Activated CD4-positive, alpha-beta memory T cell treated with anti-CD3 and anti-CD28 coated beads for 36 hours (primary cell): ENCODE measurements around the gene SLC25A6. TPM values are rescaled to one million over a fixed set of nuclear protein-coding genes. Genes with fewer than 3 reads are reported as not detected.

Source experiments
- CTCF ChIA-PET: fragments of 350-600 bp; sonication (Branson Sonifier 250); formaldehyde crosslinking; loops from one replicate; lab custom pipeline; 2021; ENCODE audit warnings: antibody characterized with exemption, inconsistent platforms; lab: Charles Lee
- POLR2A ChIA-PET: fragments of 350-600 bp; sonication (Branson Sonifier 250); formaldehyde crosslinking; loops from one replicate; lab custom pipeline; 2021; ENCODE audit warnings: antibody characterized with exemption; lab: Charles Lee
- DNase-seq: peaks from one replicate; pipeline ENCODE4 v3.0.0-alpha.2; 2020
- H3K27ac Mint-ChIP-seq: one replicate; pipeline ENCODE4 v1.8.0; 2021; ENCODE audit warnings: mixed read lengths
- H3K27me3 Mint-ChIP-seq: one replicate; pipeline ENCODE4 v1.8.0; 2021; ENCODE audit warnings: mixed read lengths
- H3K36me3 Mint-ChIP-seq: one replicate; pipeline ENCODE4 v1.8.0; 2021; ENCODE audit warnings: mixed read lengths
- H3K4me1 Mint-ChIP-seq: one replicate; pipeline ENCODE4 v1.8.0; 2021; ENCODE audit warnings: low read depth, mixed read lengths
- H3K4me3 Mint-ChIP-seq: one replicate; pipeline ENCODE4 v1.8.0; 2021; ENCODE audit warnings: mild to moderate bottlenecking, mixed read lengths
- H3K9me3 Mint-ChIP-seq: one replicate; pipeline ENCODE4 v1.8.0; 2021; ENCODE audit warnings: mixed read lengths
- intact Hi-C: fragments of 100-400 bp; cut with micrococcal nuclease; formaldehyde crosslinking; loops from one replicate; pipeline ENCODE4 v1.15.1; 2023
- total RNA-seq, 2 experiments: library from RNA; stranded (reverse); gene quantifications; one replicate each; pipeline ENCODE4 v1.2.3, GENCODE V29; 2021

The SLC25A6 gene
- total RNA-seq, 2 experiments from 2014 or later = 399 to 407 TPM

- DNase-seq = no peak
- intact Hi-C loops = loop anchor here (2.0 to 10.0 kb wide), 7 partner anchors 143 to 1298 kb away; partner anchors contain the start of genes CD99, CRLF2, GTPBP6 and P2RY8
- H3K27ac Mint-ChIP-seq = peak overlapping the region; percentile 82
- no peaks in the 10 kb centered on the region for H3K9me3 Mint-ChIP-seq
- no peaks in the 10 kb centered on the region for H3K27me3 Mint-ChIP-seq
- POLR2A ChIA-PET = no interaction called here
- peaks cover 42% of the 10 kb centered on the region for H3K4me1 Mint-ChIP-seq
- H3K36me3 Mint-ChIP-seq = peaks cover 37% of the 10 kb centered on the region
- CTCF ChIA-PET = no interaction called here
- peak overlapping the region; percentile 84 for H3K4me3 Mint-ChIP-seq
These were observed 2.1 kb upstream of the SLC25A6 start for GRCh38 chrX:1393871-1394615.

- Mint-ChIP-seq H3K27me3 (no peaks in the 10 kb centered on the region), H3K27ac (peak overlapping the region; percentile 96), H3K36me3 (peaks cover 50% of the 10 kb centered on the region), H3K9me3 (no peaks in the 10 kb centered on the region), H3K4me1 (peaks cover 57% of the 10 kb centered on the region), H3K4me3 (peak overlapping the region; percentile 84)
- intact Hi-C loops = loop anchor here (1.0 to 10.0 kb wide), 10 partner anchors 61 to 1300 kb away; partner anchors contain the start of genes AKAP17A, CD99, CRLF2 and GTPBP6
- POLR2A ChIA-PET = no interaction called here
- no peak for DNase-seq
- CTCF ChIA-PET = no interaction called here
These were observed 609 bp upstream of the SLC25A6 start for GRCh38 chrX:1392376-1393068.

GRCh38 chrX:1391370-1391706, 575 bp downstream of the SLC25A6 start:
- peak overlapping the region; percentile 96 for H3K27ac Mint-ChIP-seq
- POLR2A ChIA-PET = no interaction called here
- CTCF ChIA-PET = no interaction called here
- H3K9me3 Mint-ChIP-seq = no peaks in the 10 kb centered on the region
- peak overlapping the region; percentile 84 for H3K4me3 Mint-ChIP-seq
- peaks cover 56% of the 10 kb centered on the region for H3K4me1 Mint-ChIP-seq
- no peak for DNase-seq
- intact Hi-C loops = loop anchor here (2.0 to 10.0 kb wide), 5 partner anchors 69 to 1301 kb away; partner anchors contain the start of genes CD99, P2RY8 and PPP2R3B
- peaks cover 61% of the 10 kb centered on the region for H3K36me3 Mint-ChIP-seq
- H3K27me3 Mint-ChIP-seq = no peaks in the 10 kb centered on the region

GRCh38 chrX:1390621-1391369, 1.1 kb downstream of the SLC25A6 start:
- ChIA-PET CTCF (no interaction called here), POLR2A (no interaction called here)
- intact Hi-C loops = loop anchor here (2.0 to 10.0 kb wide), 5 partner anchors 68 to 1302 kb away; partner anchors contain the start of genes CD99, P2RY8 and PPP2R3B
- Mint-ChIP-seq H3K4me1 (peaks cover 51% of the 10 kb centered on the region), H3K36me3 (peaks cover 58% of the 10 kb centered on the region), H3K27me3 (no peaks in the 10 kb centered on the region), H3K27ac (peak overlapping the region; percentile 96), H3K4me3 (peak overlapping the region; percentile 84), H3K9me3 (no peaks in the 10 kb centered on the region)
- peak; percentile 17 for DNase-seq

- intact Hi-C loops = loop anchor here (2.0 to 10.0 kb wide), 5 partner anchors 67 to 1302 kb away; partner anchors contain the start of genes CD99, P2RY8 and PPP2R3B
- no peaks in the 10 kb centered on the region for H3K9me3 Mint-ChIP-seq
- DNase-seq = no peak
- POLR2A ChIA-PET = no interaction called here
- peaks cover 59% of the 10 kb centered on the region for H3K36me3 Mint-ChIP-seq
- H3K4me1 Mint-ChIP-seq = peaks cover 43% of the 10 kb centered on the region
- peak overlapping the region; percentile 51 for H3K4me3 Mint-ChIP-seq
- no peak overlapping the region for H3K27ac Mint-ChIP-seq
- H3K27me3 Mint-ChIP-seq = no peaks in the 10 kb centered on the region
- CTCF ChIA-PET = no interaction called here
These were observed 2.0 kb downstream of the SLC25A6 start for GRCh38 chrX:1389993-1390285.

- peaks cover 38% of the 10 kb centered on the region for H3K4me1 Mint-ChIP-seq
- ChIA-PET POLR2A (no interaction called here), CTCF (no interaction called here)
- no peaks in the 10 kb centered on the region for H3K27me3 Mint-ChIP-seq
- H3K27ac Mint-ChIP-seq = peak overlapping the region; percentile 67
- DNase-seq = no peak
- no peaks in the 10 kb centered on the region for H3K9me3 Mint-ChIP-seq
- H3K36me3 Mint-ChIP-seq = peaks cover 63% of the 10 kb centered on the region
- no peak overlapping the region for H3K4me3 Mint-ChIP-seq
- intact Hi-C loops = no loop called here
These were observed 2.5 kb downstream of the SLC25A6 start for GRCh38 chrX:1389181-1389992.

GRCh38 chrX:1388651-1389050, 3.3 kb downstream of the SLC25A6 start:
- Mint-ChIP-seq H3K27me3 (no peaks in the 10 kb centered on the region), H3K36me3 (peaks cover 63% of the 10 kb centered on the region), H3K9me3 (no peaks in the 10 kb centered on the region), H3K4me3 (no peak overlapping the region), H3K4me1 (peaks cover 34% of the 10 kb centered on the region), H3K27ac (peak overlapping the region; percentile 38)
- POLR2A ChIA-PET = no interaction called here
- CTCF ChIA-PET = no interaction called here
- intact Hi-C loops = no loop called here
- no peak for DNase-seq

- Mint-ChIP-seq H3K27me3 (no peaks in the 10 kb centered on the region), H3K4me1 (peaks cover 35% of the 10 kb centered on the region), H3K27ac (no peak overlapping the region), H3K9me3 (no peaks in the 10 kb centered on the region), H3K4me3 (no peak overlapping the region), H3K36me3 (peaks cover 62% of the 10 kb centered on the region)
- ChIA-PET CTCF (no interaction called here), POLR2A (no interaction called here)
- intact Hi-C loops = no loop called here
- no peak for DNase-seq
These were observed 4.7 kb downstream of the SLC25A6 start for GRCh38 chrX:1387141-1387776.

- Mint-ChIP-seq H3K36me3 (peaks cover 61% of the 10 kb centered on the region), H3K27ac (peak overlapping the region; percentile 23), H3K4me3 (no peak overlapping the region), H3K9me3 (no peaks in the 10 kb centered on the region), H3K4me1 (peaks cover 35% of the 10 kb centered on the region), H3K27me3 (no peaks in the 10 kb centered on the region)
- DNase-seq = no peak
- intact Hi-C loops = no loop called here
- ChIA-PET CTCF (no interaction called here), POLR2A (no interaction called here)
These were observed 5.4 kb downstream of the SLC25A6 start for GRCh38 chrX:1386338-1387127.

- peaks cover 29% of the 10 kb centered on the region for H3K4me1 Mint-ChIP-seq
- ChIA-PET POLR2A (no interaction called here), CTCF (no interaction called here)
- intact Hi-C loops = no loop called here
- no peaks in the 10 kb centered on the region for H3K27me3 Mint-ChIP-seq
- H3K9me3 Mint-ChIP-seq = no peaks in the 10 kb centered on the region
- no peak overlapping the region for H3K27ac Mint-ChIP-seq
- no peak for DNase-seq
- peaks cover 51% of the 10 kb centered on the region for H3K36me3 Mint-ChIP-seq
- no peak overlapping the region for H3K4me3 Mint-ChIP-seq
These were observed 6.4 kb downstream of the SLC25A6 start for GRCh38 chrX:1385253-1386223.
